WTC11 (cell line): Measurements from ENCODE around the gene TBX5. TPM values are rescaled to one million over a fixed set of nuclear protein-coding genes. Genes with fewer than 3 reads are reported as not detected.

Experiments used
- ATAC-seq: fragments of 200-7000 bp; cut with Tn5 transposase; 2 replicates; pipeline ENCODE4 v1.10.0; 2021; ENCODE audit warnings: mild to moderate bottlenecking, moderate library complexity
- CTCF ChIA-PET: fragments of 300-600 bp; sonication (Branson Sonifier 250); formaldehyde crosslinking; loops from one replicate; lab custom pipeline; 2021; ENCODE audit warnings: antibody characterized with exemption; lab: Charles Lee
- POLR2A ChIA-PET: fragments of 350-600 bp; sonication (Branson Sonifier 250); formaldehyde crosslinking; loops from one replicate; lab custom pipeline; 2021; ENCODE audit warnings: antibody characterized with exemption; lab: Charles Lee
- DNase-seq: peaks from one replicate; pipeline ENCODE4 v3.0.0; 2021; ENCODE audit warnings: low spot score
- H3K27ac Mint-ChIP-seq: 2 replicates; pipeline ENCODE4 v1.8.0; 2021; ENCODE audit warnings: mixed read lengths
- H3K27me3 Mint-ChIP-seq: 2 replicates; pipeline ENCODE4 v1.8.0; 2021; ENCODE audit warnings: low read depth, mild to moderate bottlenecking, moderate library complexity, mixed read lengths
- H3K36me3 Mint-ChIP-seq: 2 replicates; pipeline ENCODE4 v1.8.0; 2021; ENCODE audit warnings: mixed read lengths
- H3K4me1 Mint-ChIP-seq: 2 replicates; pipeline ENCODE4 v1.8.0; 2022; ENCODE audit warnings: mixed read lengths
- H3K4me3 Mint-ChIP-seq: 2 replicates; pipeline ENCODE4 v1.8.0; 2021; ENCODE audit warnings: mild to moderate bottlenecking, moderate library complexity, mixed read lengths
- H3K9me3 Mint-ChIP-seq: 2 replicates; pipeline ENCODE4 v1.8.0; 2021; ENCODE audit warnings: mixed read lengths
- ELF4 ChIP-seq: sonication (generic); formaldehyde crosslinking; IDR thresholded peaks from 2 replicates; pipeline ENCODE4 v1.8.1; 2022; ENCODE audit warnings: low read depth, mild to moderate bottlenecking, moderate library complexity, missing genetic modification reagents
- GRHL2 ChIP-seq: fragments of 250-450 bp; sonication (Bioruptor Pico); IDR thresholded peaks from 2 replicates; pipeline ENCODE4 v1.8.0; 2022; ENCODE audit warnings: mild to moderate bottlenecking, moderate library complexity; ENCODE audit not compliant: insufficient replicate concordance, severe bottlenecking
- HMGA2 ChIP-seq: fragments of 250-450 bp; sonication (Bioruptor Pico); IDR thresholded peaks from 2 replicates; pipeline ENCODE4 v1.4.0; 2021; ENCODE audit warnings: mild to moderate bottlenecking, moderate library complexity
- JUN ChIP-seq: sonication (generic); formaldehyde crosslinking; IDR thresholded peaks from 2 replicates; pipeline ENCODE4 v1.8.0; 2023; ENCODE audit warnings: mild to moderate bottlenecking, missing genetic modification reagents
- NFYB ChIP-seq: sonication (generic); formaldehyde crosslinking; conservative IDR thresholded peaks from 2 replicates; pipeline ENCODE4 v1.8.0; 2022; ENCODE audit warnings: low read depth, missing genetic modification reagents
- NR2C2 ChIP-seq: sonication (generic); formaldehyde crosslinking; IDR thresholded peaks from 2 replicates; pipeline ENCODE4 v1.8.0; 2022; ENCODE audit warnings: mild to moderate bottlenecking, missing genetic modification reagents
- TEAD1 ChIP-seq: sonication (generic); formaldehyde crosslinking; IDR thresholded peaks from 2 replicates; pipeline ENCODE4 v1.8.0; 2022; ENCODE audit warnings: mild to moderate bottlenecking, missing genetic modification reagents
- ZBTB21 ChIP-seq: sonication (generic); formaldehyde crosslinking; IDR thresholded peaks from 2 replicates; pipeline ENCODE4 v1.8.1; 2023; ENCODE audit warnings: mild to moderate bottlenecking, missing genetic modification reagents, borderline replicate concordance
- ZNF121 ChIP-seq: sonication (generic); formaldehyde crosslinking; IDR thresholded peaks from 2 replicates; pipeline ENCODE4 v1.8.0; 2023; ENCODE audit warnings: missing genetic modification reagents
- ZNF219 ChIP-seq: sonication (generic); formaldehyde crosslinking; IDR thresholded peaks from 2 replicates; pipeline ENCODE4 v1.8.0; 2023; ENCODE audit warnings: missing genetic modification reagents, mild to moderate bottlenecking, borderline replicate concordance
- ZNF317 ChIP-seq: sonication (generic); formaldehyde crosslinking; IDR thresholded peaks from 2 replicates; pipeline ENCODE4 v1.8.1; 2023; ENCODE audit warnings: low read depth, mild to moderate bottlenecking, moderate library complexity, missing genetic modification reagents, borderline replicate concordance
- ZNF396 ChIP-seq: fragments of 250-450 bp; sonication (Bioruptor Pico); IDR thresholded peaks from 2 replicates; pipeline ENCODE4 v1.8.0; 2021; ENCODE audit warnings: mild to moderate bottlenecking, moderate library complexity, borderline replicate concordance
- total RNA-seq: library from RNA; stranded (reverse); gene quantifications from 3 replicates; pipeline ENCODE4 v1.2.3, GENCODE V29; 2021
- TF ChIP-seq, protein P1 (sequence below): fragments of 250-450 bp; sonication (Bioruptor Pico); IDR thresholded peaks from 2 replicates; pipeline ENCODE4 v1.8.0; 2021; ENCODE audit warnings: mild to moderate bottlenecking
- TF ChIP-seq, protein P2 (sequence below): sonication (generic); formaldehyde crosslinking; IDR thresholded peaks from 2 replicates; pipeline ENCODE4 v1.8.0; 2023; ENCODE audit warnings: missing genetic modification reagents, mild to moderate bottlenecking, borderline replicate concordance
- TF ChIP-seq, protein P3 (sequence below): sonication (generic); formaldehyde crosslinking; IDR thresholded peaks from 2 replicates; pipeline ENCODE4 v1.8.1; 2023; ENCODE audit warnings: mild to moderate bottlenecking, missing genetic modification reagents
- TF ChIP-seq, protein P4 (sequence below): sonication (generic); formaldehyde crosslinking; IDR thresholded peaks from 2 replicates; pipeline ENCODE4 v1.8.1; 2022; ENCODE audit warnings: mild to moderate bottlenecking, missing genetic modification reagents, moderate library complexity, borderline replicate concordance
- TF ChIP-seq, protein P5 (sequence below): sonication (generic); formaldehyde crosslinking; IDR thresholded peaks from 2 replicates; pipeline ENCODE4 v1.8.1; 2023; ENCODE audit warnings: mild to moderate bottlenecking, missing genetic modification reagents
- TF ChIP-seq, protein P6 (sequence below): fragments of 250-450 bp; sonication (Bioruptor Pico); IDR thresholded peaks from 2 replicates; pipeline ENCODE4 v1.9.0; 2021; ENCODE audit warnings: mild to moderate bottlenecking

Gene TBX5
- total RNA-seq, 1 experiment from 2014 or later = 0.33 TPM

DNA sequence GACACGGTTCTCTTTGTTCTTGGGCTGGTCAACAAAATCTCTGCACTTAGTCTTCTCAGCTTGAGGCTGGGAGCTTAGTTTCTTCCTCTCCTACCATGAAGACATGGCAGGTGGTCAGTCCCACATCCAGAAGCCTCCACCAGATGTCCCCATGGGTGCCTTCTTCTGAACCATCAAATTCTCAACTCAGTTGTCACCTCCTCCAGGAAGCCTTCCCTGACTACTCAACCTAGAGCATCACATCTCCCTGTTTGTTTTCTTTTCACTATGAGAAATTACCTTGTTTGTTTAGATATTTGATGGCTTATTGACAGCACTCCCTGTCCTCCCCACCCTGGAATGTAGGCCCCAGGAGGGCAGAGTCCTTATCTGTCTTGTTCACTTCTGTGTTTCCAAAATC, 84.4 kb downstream of the TBX5 start:
- DNase-seq (no peak), ATAC-seq (no peak)
- POLR2A ChIA-PET = no interaction called here
- Mint-ChIP-seq H3K4me1 (peaks cover 9% of the 10 kb centered on the region), H3K27ac (no peak overlapping the region), H3K4me3 (no peak overlapping the region), H3K9me3 (peaks cover 5% of the 10 kb centered on the region), H3K36me3 (no peaks in the 10 kb centered on the region), H3K27me3 (no peaks in the 10 kb centered on the region)
- TF ChIP-seq ZNF396 (CRISPR knock-in tag) (no peak), ZNF317 (CRISPR knock-in tag) (no peak), GRHL2 (CRISPR knock-in tag) (no peak), ZNF121 (CRISPR knock-in tag) (no peak), NFYB (no peak), ZNF219 (no peak), ELF4 (CRISPR knock-in tag) (no peak), HMGA2 (CRISPR knock-in tag) (no peak), NR2C2 (CRISPR knock-in tag) (no peak), TEAD1 (CRISPR knock-in tag) (no peak)
- TF ChIP-seq, protein P1, sequence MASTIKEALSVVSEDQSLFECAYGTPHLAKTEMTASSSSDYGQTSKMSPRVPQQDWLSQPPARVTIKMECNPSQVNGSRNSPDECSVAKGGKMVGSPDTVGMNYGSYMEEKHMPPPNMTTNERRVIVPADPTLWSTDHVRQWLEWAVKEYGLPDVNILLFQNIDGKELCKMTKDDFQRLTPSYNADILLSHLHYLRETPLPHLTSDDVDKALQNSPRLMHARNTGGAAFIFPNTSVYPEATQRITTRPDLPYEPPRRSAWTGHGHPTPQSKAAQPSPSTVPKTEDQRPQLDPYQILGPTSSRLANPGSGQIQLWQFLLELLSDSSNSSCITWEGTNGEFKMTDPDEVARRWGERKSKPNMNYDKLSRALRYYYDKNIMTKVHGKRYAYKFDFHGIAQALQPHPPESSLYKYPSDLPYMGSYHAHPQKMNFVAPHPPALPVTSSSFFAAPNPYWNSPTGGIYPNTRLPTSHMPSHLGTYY (CRISPR knock-in tag) = no peak
- TF ChIP-seq, protein P2, sequence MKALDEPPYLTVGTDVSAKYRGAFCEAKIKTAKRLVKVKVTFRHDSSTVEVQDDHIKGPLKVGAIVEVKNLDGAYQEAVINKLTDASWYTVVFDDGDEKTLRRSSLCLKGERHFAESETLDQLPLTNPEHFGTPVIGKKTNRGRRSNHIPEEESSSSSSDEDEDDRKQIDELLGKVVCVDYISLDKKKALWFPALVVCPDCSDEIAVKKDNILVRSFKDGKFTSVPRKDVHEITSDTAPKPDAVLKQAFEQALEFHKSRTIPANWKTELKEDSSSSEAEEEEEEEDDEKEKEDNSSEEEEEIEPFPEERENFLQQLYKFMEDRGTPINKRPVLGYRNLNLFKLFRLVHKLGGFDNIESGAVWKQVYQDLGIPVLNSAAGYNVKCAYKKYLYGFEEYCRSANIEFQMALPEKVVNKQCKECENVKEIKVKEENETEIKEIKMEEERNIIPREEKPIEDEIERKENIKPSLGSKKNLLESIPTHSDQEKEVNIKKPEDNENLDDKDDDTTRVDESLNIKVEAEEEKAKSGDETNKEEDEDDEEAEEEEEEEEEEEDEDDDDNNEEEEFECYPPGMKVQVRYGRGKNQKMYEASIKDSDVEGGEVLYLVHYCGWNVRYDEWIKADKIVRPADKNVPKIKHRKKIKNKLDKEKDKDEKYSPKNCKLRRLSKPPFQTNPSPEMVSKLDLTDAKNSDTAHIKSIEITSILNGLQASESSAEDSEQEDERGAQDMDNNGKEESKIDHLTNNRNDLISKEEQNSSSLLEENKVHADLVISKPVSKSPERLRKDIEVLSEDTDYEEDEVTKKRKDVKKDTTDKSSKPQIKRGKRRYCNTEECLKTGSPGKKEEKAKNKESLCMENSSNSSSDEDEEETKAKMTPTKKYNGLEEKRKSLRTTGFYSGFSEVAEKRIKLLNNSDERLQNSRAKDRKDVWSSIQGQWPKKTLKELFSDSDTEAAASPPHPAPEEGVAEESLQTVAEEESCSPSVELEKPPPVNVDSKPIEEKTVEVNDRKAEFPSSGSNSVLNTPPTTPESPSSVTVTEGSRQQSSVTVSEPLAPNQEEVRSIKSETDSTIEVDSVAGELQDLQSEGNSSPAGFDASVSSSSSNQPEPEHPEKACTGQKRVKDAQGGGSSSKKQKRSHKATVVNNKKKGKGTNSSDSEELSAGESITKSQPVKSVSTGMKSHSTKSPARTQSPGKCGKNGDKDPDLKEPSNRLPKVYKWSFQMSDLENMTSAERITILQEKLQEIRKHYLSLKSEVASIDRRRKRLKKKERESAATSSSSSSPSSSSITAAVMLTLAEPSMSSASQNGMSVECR (CRISPR knock-in tag) = no peak
- TF ChIP-seq, protein P3, sequence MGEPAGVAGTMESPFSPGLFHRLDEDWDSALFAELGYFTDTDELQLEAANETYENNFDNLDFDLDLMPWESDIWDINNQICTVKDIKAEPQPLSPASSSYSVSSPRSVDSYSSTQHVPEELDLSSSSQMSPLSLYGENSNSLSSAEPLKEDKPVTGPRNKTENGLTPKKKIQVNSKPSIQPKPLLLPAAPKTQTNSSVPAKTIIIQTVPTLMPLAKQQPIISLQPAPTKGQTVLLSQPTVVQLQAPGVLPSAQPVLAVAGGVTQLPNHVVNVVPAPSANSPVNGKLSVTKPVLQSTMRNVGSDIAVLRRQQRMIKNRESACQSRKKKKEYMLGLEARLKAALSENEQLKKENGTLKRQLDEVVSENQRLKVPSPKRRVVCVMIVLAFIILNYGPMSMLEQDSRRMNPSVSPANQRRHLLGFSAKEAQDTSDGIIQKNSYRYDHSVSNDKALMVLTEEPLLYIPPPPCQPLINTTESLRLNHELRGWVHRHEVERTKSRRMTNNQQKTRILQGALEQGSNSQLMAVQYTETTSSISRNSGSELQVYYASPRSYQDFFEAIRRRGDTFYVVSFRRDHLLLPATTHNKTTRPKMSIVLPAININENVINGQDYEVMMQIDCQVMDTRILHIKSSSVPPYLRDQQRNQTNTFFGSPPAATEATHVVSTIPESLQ (CRISPR knock-in tag) = no peak
- TF ChIP-seq, protein P4, sequence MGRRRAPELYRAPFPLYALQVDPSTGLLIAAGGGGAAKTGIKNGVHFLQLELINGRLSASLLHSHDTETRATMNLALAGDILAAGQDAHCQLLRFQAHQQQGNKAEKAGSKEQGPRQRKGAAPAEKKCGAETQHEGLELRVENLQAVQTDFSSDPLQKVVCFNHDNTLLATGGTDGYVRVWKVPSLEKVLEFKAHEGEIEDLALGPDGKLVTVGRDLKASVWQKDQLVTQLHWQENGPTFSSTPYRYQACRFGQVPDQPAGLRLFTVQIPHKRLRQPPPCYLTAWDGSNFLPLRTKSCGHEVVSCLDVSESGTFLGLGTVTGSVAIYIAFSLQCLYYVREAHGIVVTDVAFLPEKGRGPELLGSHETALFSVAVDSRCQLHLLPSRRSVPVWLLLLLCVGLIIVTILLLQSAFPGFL (CRISPR knock-in tag) = no peak
- CTCF ChIA-PET = interaction anchor here (1.8 kb wide), 1 partner anchor 34 kb away, joined by 5 read pairs; no protein-coding TSS in a partner anchor

DNA sequence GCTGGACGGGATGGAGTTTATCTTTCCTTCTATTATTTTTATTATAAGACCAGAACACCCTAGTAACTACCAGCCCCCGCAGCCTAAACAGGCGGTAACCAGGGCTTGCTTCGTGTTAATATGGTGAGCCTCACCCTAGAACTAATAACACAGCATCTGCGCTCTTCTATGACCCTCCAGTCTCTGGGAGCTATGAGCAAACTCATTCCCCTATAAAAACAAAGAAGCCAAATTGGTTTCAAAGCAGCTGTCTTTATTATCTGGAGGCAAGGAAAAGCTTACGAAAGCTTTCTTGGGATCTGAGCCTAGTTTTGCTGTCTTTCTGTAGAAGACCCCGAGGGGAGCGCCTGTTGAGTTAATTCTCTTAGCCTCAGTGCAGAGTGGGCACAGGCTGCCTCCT, 85.0 kb downstream of the TBX5 start:
- Mint-ChIP-seq H3K27me3 (no peaks in the 10 kb centered on the region), H3K27ac (no peak overlapping the region), H3K9me3 (peaks cover 5% of the 10 kb centered on the region), H3K36me3 (no peaks in the 10 kb centered on the region), H3K4me1 (peaks cover 9% of the 10 kb centered on the region), H3K4me3 (no peak overlapping the region)
- CTCF ChIA-PET = no interaction called here
- DNase-seq (no peak), ATAC-seq (no peak)
- POLR2A ChIA-PET = no interaction called here
- TF ChIP-seq, protein P2 (CRISPR knock-in tag) = no peak
- TF ChIP-seq JUN (no peak), ZBTB21 (no peak)
- TF ChIP-seq, protein P5, sequence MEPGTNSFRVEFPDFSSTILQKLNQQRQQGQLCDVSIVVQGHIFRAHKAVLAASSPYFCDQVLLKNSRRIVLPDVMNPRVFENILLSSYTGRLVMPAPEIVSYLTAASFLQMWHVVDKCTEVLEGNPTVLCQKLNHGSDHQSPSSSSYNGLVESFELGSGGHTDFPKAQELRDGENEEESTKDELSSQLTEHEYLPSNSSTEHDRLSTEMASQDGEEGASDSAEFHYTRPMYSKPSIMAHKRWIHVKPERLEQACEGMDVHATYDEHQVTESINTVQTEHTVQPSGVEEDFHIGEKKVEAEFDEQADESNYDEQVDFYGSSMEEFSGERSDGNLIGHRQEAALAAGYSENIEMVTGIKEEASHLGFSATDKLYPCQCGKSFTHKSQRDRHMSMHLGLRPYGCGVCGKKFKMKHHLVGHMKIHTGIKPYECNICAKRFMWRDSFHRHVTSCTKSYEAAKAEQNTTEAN (CRISPR knock-in tag) = no peak
- TF ChIP-seq, protein P6, sequence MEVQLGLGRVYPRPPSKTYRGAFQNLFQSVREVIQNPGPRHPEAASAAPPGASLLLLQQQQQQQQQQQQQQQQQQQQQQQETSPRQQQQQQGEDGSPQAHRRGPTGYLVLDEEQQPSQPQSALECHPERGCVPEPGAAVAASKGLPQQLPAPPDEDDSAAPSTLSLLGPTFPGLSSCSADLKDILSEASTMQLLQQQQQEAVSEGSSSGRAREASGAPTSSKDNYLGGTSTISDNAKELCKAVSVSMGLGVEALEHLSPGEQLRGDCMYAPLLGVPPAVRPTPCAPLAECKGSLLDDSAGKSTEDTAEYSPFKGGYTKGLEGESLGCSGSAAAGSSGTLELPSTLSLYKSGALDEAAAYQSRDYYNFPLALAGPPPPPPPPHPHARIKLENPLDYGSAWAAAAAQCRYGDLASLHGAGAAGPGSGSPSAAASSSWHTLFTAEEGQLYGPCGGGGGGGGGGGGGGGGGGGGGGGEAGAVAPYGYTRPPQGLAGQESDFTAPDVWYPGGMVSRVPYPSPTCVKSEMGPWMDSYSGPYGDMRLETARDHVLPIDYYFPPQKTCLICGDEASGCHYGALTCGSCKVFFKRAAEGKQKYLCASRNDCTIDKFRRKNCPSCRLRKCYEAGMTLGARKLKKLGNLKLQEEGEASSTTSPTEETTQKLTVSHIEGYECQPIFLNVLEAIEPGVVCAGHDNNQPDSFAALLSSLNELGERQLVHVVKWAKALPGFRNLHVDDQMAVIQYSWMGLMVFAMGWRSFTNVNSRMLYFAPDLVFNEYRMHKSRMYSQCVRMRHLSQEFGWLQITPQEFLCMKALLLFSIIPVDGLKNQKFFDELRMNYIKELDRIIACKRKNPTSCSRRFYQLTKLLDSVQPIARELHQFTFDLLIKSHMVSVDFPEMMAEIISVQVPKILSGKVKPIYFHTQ (CRISPR knock-in tag) = no peak
